Stimulated activated CD8-positive, alpha-beta memory T cell treated with anti-CD3 and anti-CD28 coated beads, Interleukin-4, amount 100 ng/mL, for 24 hours (primary cell): ENCODE measurements around the gene APOB.
"Not testable (repeated sequence)": the region's sequence is repeated elsewhere in the genome, so short reads cannot be mapped to it uniquely, and the experiment has no call there.

ENCODE experiments used
- DNase-seq: peaks from one replicate; pipeline ENCODE4 v3.0.0-alpha.2; 2020; ENCODE audit warnings: low read depth

Gene APOB

GRCh38 chr2:21032338-21033236 lies 11.3 kb downstream of the APOB start:
- no peak for DNase-seq

GRCh38 chr2:21030983-21031968 lies 12.6 kb downstream of the APOB start:
- DNase-seq = no peak

- DNase-seq = no peak
Observed at GRCh38 chr2:21029519-21029918, 14.4 kb downstream of the APOB start.

GRCh38 chr2:21028951-21029350 lies 14.9 kb downstream of the APOB start:
- not testable (repeated sequence) for DNase-seq

- no peak for DNase-seq
Observed at GRCh38 chr2:21028021-21028947, 15.6 kb downstream of the APOB start.

- no peak for DNase-seq
Observed at GRCh38 chr2:21026479-21027282, 17.2 kb downstream of the APOB start.

GRCh38 chr2:21025690-21026478 lies 18.0 kb downstream of the APOB start:
- no peak for DNase-seq

- no peak for DNase-seq
Observed at GRCh38 chr2:21024722-21025389, 19.0 kb downstream of the APOB start.

- no peak for DNase-seq
Observed at GRCh38 chr2:21024198-21024597, 19.7 kb downstream of the APOB start.

GRCh38 chr2:21023419-21024181 lies 20.3 kb downstream of the APOB start:
- DNase-seq = no peak

- no peak for DNase-seq
Observed at GRCh38 chr2:21022792-21023367, 21.0 kb downstream of the APOB start.

- no peak for DNase-seq
Observed at GRCh38 chr2:21021430-21021829, 22.4 kb downstream of the APOB start.

GRCh38 chr2:21020668-21021288 lies 23.1 kb downstream of the APOB start:
- DNase-seq = no peak

- no peak for DNase-seq
Observed at GRCh38 chr2:21020031-21020667, 23.7 kb downstream of the APOB start.

- no peak for DNase-seq
Observed at GRCh38 chr2:21019678-21020021, 24.2 kb downstream of the APOB start.

GRCh38 chr2:21019000-21019677 lies 24.7 kb downstream of the APOB start:
- no peak for DNase-seq

- no peak for DNase-seq
Observed at GRCh38 chr2:21018290-21018689, 25.6 kb downstream of the APOB start.
